HG02870 (cell line): ENCODE results near the gene CHCHD5.
"Not testable (repeated sequence)": the region's sequence is repeated elsewhere in the genome, so short reads cannot be mapped to it uniquely, and the experiment has no call there.

Experiments used
- ATAC-seq: cut with Tn5 transposase; IDR thresholded peaks from one replicate; pipeline ENCODE4 v1.9.1; 2021; ENCODE audit warnings: mild to moderate bottlenecking, moderate library complexity; ENCODE audit not compliant: unreplicated experiment

Gene CHCHD5

GRCh38 chr2:112585873-112586464, 1.6 kb downstream of the CHCHD5 start:
- no peak for ATAC-seq

GRCh38 chr2:112588611-112589045, 4.2 kb downstream of the CHCHD5 start:
- ATAC-seq, result no peak

GRCh38 chr2:112591413-112591812, 7.0 kb downstream of the CHCHD5 start:
- no peak for ATAC-seq

GRCh38 chr2:112593736-112594135, 9.3 kb downstream of the CHCHD5 start:
- ATAC-seq, result no peak

GRCh38 chr2:112597537-112598322, 13.3 kb downstream of the CHCHD5 start:
- no peak for ATAC-seq

GRCh38 chr2:112600634-112601033, 16.2 kb downstream of the CHCHD5 start:
- no peak for ATAC-seq

GRCh38 chr2:112601754-112602153, 17.3 kb downstream of the CHCHD5 start:
- ATAC-seq, result no peak

- ATAC-seq, result no peak
Observed at GRCh38 chr2:112602917-112603316, 18.5 kb downstream of the CHCHD5 start.

- ATAC-seq, result no peak
Observed at GRCh38 chr2:112603731-112604130, 19.3 kb downstream of the CHCHD5 start.

- no peak for ATAC-seq
Observed at GRCh38 chr2:112604952-112605351, 20.5 kb downstream of the CHCHD5 start.

- ATAC-seq, result no peak
Observed at GRCh38 chr2:112605926-112606325, 21.5 kb downstream of the CHCHD5 start.

- ATAC-seq, result no peak
Observed at GRCh38 chr2:112606547-112606946, 22.1 kb downstream of the CHCHD5 start.

GRCh38 chr2:112607680-112608438, 23.4 kb downstream of the CHCHD5 start:
- ATAC-seq, result no peak

- not testable (repeated sequence) for ATAC-seq
Observed at GRCh38 chr2:112609320-112609719, 24.9 kb downstream of the CHCHD5 start.

GRCh38 chr2:112612283-112612682, 27.9 kb downstream of the CHCHD5 start:
- not testable (repeated sequence) for ATAC-seq

- no peak for ATAC-seq
Observed at GRCh38 chr2:112614201-112614840, 29.9 kb downstream of the CHCHD5 start.

- ATAC-seq, result no peak
Observed at GRCh38 chr2:112615051-112615450, 30.6 kb downstream of the CHCHD5 start.

GRCh38 chr2:112615798-112616197, 31.4 kb downstream of the CHCHD5 start:
- not testable (repeated sequence) for ATAC-seq

GRCh38 chr2:112618383-112618782, 34.0 kb downstream of the CHCHD5 start:
- no peak for ATAC-seq

- no peak for ATAC-seq
Observed at GRCh38 chr2:112621790-112622527, 37.5 kb downstream of the CHCHD5 start.

- no peak for ATAC-seq
Observed at GRCh38 chr2:112622528-112622849, 38.1 kb downstream of the CHCHD5 start.
